ENCODE measurements around the gene SIM1. TPM values are rescaled to one million over a fixed set of nuclear protein-coding genes. Genes with fewer than 3 reads are reported as not detected.

SIM1 gene
- under 0.01 TPM in 2 replicates for total RNA-seq

DNA sequence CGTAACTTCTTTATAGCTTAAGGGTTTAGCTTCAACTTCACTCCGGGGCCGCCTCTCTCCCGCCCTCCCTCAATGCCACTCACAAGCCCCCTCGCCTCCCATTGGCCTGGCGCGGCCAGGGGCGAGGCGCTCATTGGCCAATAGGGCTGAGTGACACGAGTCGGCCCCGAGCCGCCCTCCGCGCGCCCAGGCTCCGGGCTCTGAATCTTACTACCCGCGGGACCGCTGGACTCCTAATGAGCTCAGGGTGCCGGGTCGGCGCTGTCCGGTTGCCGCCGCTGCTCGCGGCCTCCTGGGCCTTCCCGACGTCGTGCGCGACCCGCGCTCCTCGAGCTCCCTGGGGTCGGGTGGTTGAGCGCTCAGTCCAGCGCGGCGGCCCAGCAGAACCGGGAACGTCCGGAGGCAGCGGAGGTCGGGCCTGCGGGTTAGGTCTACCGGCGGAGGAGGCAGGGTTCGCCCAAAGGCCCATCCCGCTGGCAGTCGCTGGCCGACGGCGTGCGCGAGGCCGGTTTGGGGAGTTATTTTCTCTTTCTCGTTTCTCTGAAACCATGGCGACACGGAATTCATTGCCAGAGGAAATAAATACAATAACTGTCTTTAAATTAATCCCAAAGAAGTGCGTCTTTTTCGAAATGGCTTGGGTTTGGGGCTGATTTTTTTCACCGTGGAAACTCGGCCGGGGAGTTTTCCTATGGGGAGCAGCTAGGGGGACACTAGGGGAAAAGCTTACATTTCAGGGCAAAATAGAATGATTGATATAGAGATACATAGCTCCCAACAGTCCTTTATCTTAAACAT is at the start of gene SIM1:
SIM1 (minus strand) TSS at position 19 of the 798 bp plus-strand sequence. CDS start 1,453 bp downstream, outside the sequence.

Data from endothelial cell of coronary artery (primary cell).